K562 (cell line): Measurements from ENCODE around the gene GATAD2B. TPM values are rescaled to one million over a fixed set of nuclear protein-coding genes. Genes with fewer than 3 reads are reported as not detected.

Experiments used
- ATF7 ChIP-seq: fragments of 450-650 bp; IDR thresholded peaks from 2 replicates; pipeline ENCODE4 v1.7.1; 2014; ENCODE audit warnings: mild to moderate bottlenecking, moderate library complexity
- CTBP1 ChIP-seq: fragments of 450-650 bp; IDR thresholded peaks from 2 replicates; pipeline ENCODE4 v1.6.1; 2016; ENCODE audit warnings: borderline replicate concordance
- E2F3 ChIP-seq: fragments of 250-450 bp; sonication (Bioruptor Pico); IDR thresholded peaks from 2 replicates; pipeline ENCODE4 v1.4.0; 2020; ENCODE audit warnings: mild to moderate bottlenecking
- RAD51 ChIP-seq: fragments of 450-650 bp; IDR thresholded peaks from 2 replicates; pipeline ENCODE4 v1.7.1; 2016; ENCODE audit warnings: low read depth, mild to moderate bottlenecking, borderline replicate concordance
- SMARCA5 ChIP-seq: fragments of 450-650 bp; IDR thresholded peaks from 2 replicates; pipeline ENCODE4 v1.6.1; 2016
- ZNF384 ChIP-seq: IDR thresholded peaks from 2 replicates; pipeline ENCODE4 v1.6.1; 2012; ENCODE audit warnings: low read depth, low read length, improper control_type of control experiment
- ZNF766 ChIP-seq: fragments of 200-800 bp; sonication (Bioruptor generic); conservative IDR thresholded peaks from 2 replicates; pipeline ENCODE4 v1.6.1; 2016; ENCODE audit warnings: missing genetic modification characterization, missing compliant biosample characterization
- polyA plus RNA-seq, 8 experiments: library from polyadenylated mRNA; depleted of rRNA in 4 of 8; stranded (reverse) in 5 of 8; unstranded in 3 of 8; fragments of >200 nt; fragmentation: Nextera tagmentation in 2 of 8; fragmentation: Illumina TruSeq in 1 of 8; extraction: Ambion mirVana in 2 of 8; extraction: Trizol in 1 of 8; gene quantifications; 2 replicates each; pipeline versions ENCODE4 v1.2.1 to v1.2.3, GENCODE V29; 2011 to 2014; ENCODE audit warnings: inconsistent platforms in 1 of 8, missing spikeins in 1 of 8
- total RNA-seq, 7 experiments: library from RNA; depleted of rRNA in 6 of 7; stranded (reverse); fragments of >200 nt in 6 of 7; fragmentation: Illumina TruSeq in 2 of 7; extraction: Trizol in 2 of 7; gene quantifications; 2 replicates each; pipeline versions ENCODE4 v1.2.1 to v1.2.3, GENCODE V29; 2011 to 2021; ENCODE audit warnings: low replicate concordance in 1 of 7
- TF ChIP-seq, protein P1 (sequence below): fragments of 450-650 bp; IDR thresholded peaks from 2 replicates; pipeline ENCODE4 v1.6.1; 2018; ENCODE audit not compliant: partially characterized antibody
- TF ChIP-seq, protein P2 (sequence below), 2 experiments: fragments of 450-650 bp; formaldehyde crosslinking in 1 of 2; IDR thresholded peaks; 2 replicates each; pipeline versions ENCODE4 v1.4.0 to v1.6.1; 2014 to 2020; ENCODE audit warnings: mild to moderate bottlenecking in 2 of 2, borderline replicate concordance in 1 of 2, low read depth in 1 of 2

The GATAD2B gene
- total and polyA plus RNA-seq, 9 of the 15 experiments (the other 6 are each of a cell fraction or from before 2014, with no cell fraction given), result 1.5 to 40.2 (median 4.9) TPM

DNA sequence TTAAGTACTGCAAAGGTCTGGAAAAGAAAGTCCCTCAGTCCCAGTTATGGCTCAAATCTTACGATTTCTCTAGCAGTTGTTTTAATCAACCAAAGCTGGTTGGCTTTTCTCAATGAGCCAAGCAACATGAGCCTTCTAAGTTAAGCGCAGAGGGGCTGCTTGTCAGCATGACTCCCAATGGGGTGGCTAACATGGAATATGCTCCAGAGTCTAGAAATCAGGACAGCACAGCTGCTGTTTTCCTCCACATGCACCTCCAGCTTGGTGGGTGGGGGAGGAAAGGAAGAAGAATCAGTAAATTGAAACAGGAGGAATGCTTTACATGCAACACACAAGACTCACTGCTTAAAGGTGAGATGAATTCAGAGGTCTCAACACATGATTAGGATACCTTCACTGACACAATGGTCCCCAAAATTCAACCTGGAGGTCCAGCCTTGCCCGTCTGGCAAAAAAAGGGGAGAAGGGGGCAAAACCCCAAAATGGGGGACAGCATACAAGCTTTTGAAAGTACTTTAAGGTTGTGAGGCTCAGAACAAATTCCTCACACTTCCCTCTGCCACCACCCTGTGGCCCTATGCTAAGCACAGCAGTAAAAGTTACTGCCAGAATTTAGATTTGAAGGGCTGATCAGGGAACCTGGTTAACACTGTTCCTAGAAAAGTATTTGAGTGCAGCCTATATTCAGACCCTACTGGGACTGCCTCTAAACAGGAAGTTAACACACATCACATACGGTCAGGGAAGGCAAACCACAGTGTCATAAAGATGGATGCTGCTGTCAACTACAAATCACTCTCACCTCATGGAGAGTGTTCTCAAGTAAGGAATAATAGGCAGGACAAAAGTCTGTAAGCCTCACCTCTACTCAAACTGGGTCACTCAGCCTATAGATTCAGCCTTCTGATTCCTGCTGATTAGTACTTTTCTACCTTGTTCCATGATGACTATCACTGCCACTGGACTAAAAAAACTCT is 2.6 kb downstream of the GATAD2B start (continued):
- TF ChIP-seq, protein P1, sequence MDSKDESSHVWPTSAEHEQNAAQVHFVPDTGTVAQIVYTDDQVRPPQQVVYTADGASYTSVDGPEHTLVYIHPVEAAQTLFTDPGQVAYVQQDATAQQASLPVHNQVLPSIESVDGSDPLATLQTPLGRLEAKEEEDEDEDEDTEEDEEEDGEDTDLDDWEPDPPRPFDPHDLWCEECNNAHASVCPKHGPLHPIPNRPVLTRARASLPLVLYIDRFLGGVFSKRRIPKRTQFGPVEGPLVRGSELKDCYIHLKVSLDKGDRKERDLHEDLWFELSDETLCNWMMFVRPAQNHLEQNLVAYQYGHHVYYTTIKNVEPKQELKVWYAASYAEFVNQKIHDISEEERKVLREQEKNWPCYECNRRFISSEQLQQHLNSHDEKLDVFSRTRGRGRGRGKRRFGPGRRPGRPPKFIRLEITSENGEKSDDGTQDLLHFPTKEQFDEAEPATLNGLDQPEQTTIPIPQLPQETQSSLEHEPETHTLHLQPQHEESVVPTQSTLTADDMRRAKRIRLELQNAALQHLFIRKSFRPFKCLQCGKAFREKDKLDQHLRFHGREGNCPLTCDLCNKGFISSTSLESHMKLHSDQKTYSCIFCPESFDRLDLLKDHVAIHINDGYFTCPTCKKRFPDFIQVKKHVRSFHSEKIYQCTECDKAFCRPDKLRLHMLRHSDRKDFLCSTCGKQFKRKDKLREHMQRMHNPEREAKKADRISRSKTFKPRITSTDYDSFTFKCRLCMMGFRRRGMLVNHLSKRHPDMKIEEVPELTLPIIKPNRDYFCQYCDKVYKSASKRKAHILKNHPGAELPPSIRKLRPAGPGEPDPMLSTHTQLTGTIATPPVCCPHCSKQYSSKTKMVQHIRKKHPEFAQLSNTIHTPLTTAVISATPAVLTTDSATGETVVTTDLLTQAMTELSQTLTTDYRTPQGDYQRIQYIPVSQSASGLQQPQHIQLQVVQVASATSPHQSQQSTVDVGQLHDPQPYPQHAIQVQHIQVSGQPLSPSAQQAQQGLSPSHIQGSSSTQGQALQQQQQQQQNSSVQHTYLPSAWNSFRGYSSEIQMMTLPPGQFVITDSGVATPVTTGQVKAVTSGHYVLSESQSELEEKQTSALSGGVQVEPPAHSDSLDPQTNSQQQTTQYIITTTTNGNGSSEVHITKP, result no peak
- TF ChIP-seq E2F3 (CRISPR knock-in tag), result no peak
- TF ChIP-seq CTBP1, result peak; percentile 49; the same call in 1 of the 2 replicates
- TF ChIP-seq RAD51, result no peak
- no peak for TF ChIP-seq ZNF766 (CRISPR knock-in tag)
- 0 out of 2 replicates have a peak, but pooled peaks have one; percentile 30 for TF ChIP-seq ATF7
- TF ChIP-seq, protein P2, sequence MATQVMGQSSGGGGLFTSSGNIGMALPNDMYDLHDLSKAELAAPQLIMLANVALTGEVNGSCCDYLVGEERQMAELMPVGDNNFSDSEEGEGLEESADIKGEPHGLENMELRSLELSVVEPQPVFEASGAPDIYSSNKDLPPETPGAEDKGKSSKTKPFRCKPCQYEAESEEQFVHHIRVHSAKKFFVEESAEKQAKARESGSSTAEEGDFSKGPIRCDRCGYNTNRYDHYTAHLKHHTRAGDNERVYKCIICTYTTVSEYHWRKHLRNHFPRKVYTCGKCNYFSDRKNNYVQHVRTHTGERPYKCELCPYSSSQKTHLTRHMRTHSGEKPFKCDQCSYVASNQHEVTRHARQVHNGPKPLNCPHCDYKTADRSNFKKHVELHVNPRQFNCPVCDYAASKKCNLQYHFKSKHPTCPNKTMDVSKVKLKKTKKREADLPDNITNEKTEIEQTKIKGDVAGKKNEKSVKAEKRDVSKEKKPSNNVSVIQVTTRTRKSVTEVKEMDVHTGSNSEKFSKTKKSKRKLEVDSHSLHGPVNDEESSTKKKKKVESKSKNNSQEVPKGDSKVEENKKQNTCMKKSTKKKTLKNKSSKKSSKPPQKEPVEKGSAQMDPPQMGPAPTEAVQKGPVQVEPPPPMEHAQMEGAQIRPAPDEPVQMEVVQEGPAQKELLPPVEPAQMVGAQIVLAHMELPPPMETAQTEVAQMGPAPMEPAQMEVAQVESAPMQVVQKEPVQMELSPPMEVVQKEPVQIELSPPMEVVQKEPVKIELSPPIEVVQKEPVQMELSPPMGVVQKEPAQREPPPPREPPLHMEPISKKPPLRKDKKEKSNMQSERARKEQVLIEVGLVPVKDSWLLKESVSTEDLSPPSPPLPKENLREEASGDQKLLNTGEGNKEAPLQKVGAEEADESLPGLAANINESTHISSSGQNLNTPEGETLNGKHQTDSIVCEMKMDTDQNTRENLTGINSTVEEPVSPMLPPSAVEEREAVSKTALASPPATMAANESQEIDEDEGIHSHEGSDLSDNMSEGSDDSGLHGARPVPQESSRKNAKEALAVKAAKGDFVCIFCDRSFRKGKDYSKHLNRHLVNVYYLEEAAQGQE (IDR thresholded peaks at IDR 0.05; ENCODE audit: borderline replicate concordance), result no peak; the same call in 1 of the 2 replicates
- TF ChIP-seq, protein P2 (CRISPR knock-in tag; IDR thresholded peaks at IDR 0.05; ENCODE audit: low read depth), result no peak
- TF ChIP-seq SMARCA5, result no peak
- TF ChIP-seq ZNF384, result no peak
